GM12872 (cell line): ENCODE results near the gene TP63.

Experiments used
- CTCF ChIP-seq: IDR thresholded peaks from 3 replicates; pipeline ENCODE4 v1.5.1; 2011; ENCODE audit warnings: low read depth, mild to moderate bottlenecking, low read length, moderate library complexity; ENCODE audit not compliant: insufficient read depth

TP63 gene

GRCh38 chr3:189714991-189715961, 84.1 kb downstream of the TP63 start:
- no peak for TF ChIP-seq CTCF

- no peak for TF ChIP-seq CTCF
These were observed 87.0 kb downstream of the TP63 start for GRCh38 chr3:189718215-189718614.

- no peak for TF ChIP-seq CTCF
These were observed 89.7 kb downstream of the TP63 start for GRCh38 chr3:189720736-189721417.

- TF ChIP-seq CTCF, result no peak
These were observed 90.9 kb downstream of the TP63 start for GRCh38 chr3:189721873-189722665.

GRCh38 chr3:189724356-189724755, 93.2 kb downstream of the TP63 start:
- TF ChIP-seq CTCF, result no peak

GRCh38 chr3:189726277-189726676, 95.1 kb downstream of the TP63 start:
- no peak for TF ChIP-seq CTCF

GRCh38 chr3:189727158-189727557, 96.0 kb downstream of the TP63 start:
- TF ChIP-seq CTCF, result no peak
